Heart right ventricle (tissue), 16 donors: ENCODE measurements around the gene ACSM6. TPM values are rescaled to one million over a fixed set of nuclear protein-coding genes. Genes with fewer than 3 reads are reported as not detected.
"Not testable (repeated sequence)": the region's sequence is repeated elsewhere in the genome, so short reads cannot be mapped to it uniquely, and the experiment has no call there.

Experiments used
- ATAC-seq, 8 donors: fragments of 200-7000 bp; cut with Tn5 transposase; one replicate each; pipeline ENCODE4 v1.9.1; 2020; ENCODE audit warnings: mild to moderate bottlenecking in 8 of 8, moderate library complexity in 8 of 8, moderate number of reproducible peaks in 1 of 8
- DNase-seq, 2 donors: peaks; one replicate each; pipeline ENCODE4 v3.0.0-alpha.2; 2020
- H3K27ac ChIP-seq, 10 donors: fragments of 200-600 bp; sonication (generic) in 2 of 10; one replicate each; pipeline versions ENCODE4 v1.5.0 to v1.8.0; 2020 to 2022; ENCODE audit warnings: mild to moderate bottlenecking in 3 of 10
- H3K27me3 ChIP-seq, 7 donors: fragments of 200-600 bp; one replicate each; pipeline ENCODE4 v1.8.0; 2021 to 2022; ENCODE audit warnings: mild to moderate bottlenecking in 2 of 7
- H3K36me3 ChIP-seq, 9 donors: fragments of 200-600 bp; sonication (generic) in 1 of 9; one replicate each; pipeline versions ENCODE4 v1.5.0 to v1.8.0; 2020 to 2022; ENCODE audit warnings: mild to moderate bottlenecking in 2 of 9
- H3K4me1 ChIP-seq, 9 donors: fragments of 200-600 bp; sonication (generic) in 1 of 9; one replicate each; pipeline versions ENCODE4 v1.5.0 to v1.8.0; 2020 to 2022; ENCODE audit warnings: mild to moderate bottlenecking in 4 of 9
- H3K4me3 ChIP-seq, 10 donors: fragments of 200-600 bp; sonication (generic) in 2 of 10; one replicate each; pipeline versions ENCODE4 v1.5.0 to v1.8.0; 2020 to 2022; ENCODE audit warnings: mild to moderate bottlenecking in 7 of 10, moderate library complexity in 2 of 10
- H3K9me3 ChIP-seq, 11 donors: fragments of 200-600 bp in 10 of 11; sonication (generic) in 2 of 11; one replicate each; pipeline versions ENCODE4 v1.5.0 to v1.8.0; 2013 to 2022; ENCODE audit warnings: mild to moderate bottlenecking in 2 of 11, control low read depth in 1 of 11, moderate library complexity in 1 of 11
- CTCF ChIP-seq, 9 donors: fragments of 200-600 bp; sonication (generic) in 2 of 9; IDR thresholded peaks; one replicate each; pipeline versions ENCODE4 v1.5.0 to v1.8.0; 2021 to 2022; ENCODE audit warnings: antibody characterized with exemption in 9 of 9, mild to moderate bottlenecking in 5 of 9, moderate library complexity in 1 of 9
- WGBS, 2 donors: extraction: QIAGEN DNeasy Blood & Tissue Kit; methylation state at CpG; one replicate each; pipeline ENCODE4 v1.1.7; 2013; ENCODE audit warnings: inconsistent platforms in 1 of 2; 5-methylcytosine and 5-hydroxymethylcytosine counted together
- intact Hi-C, 10 donors: fragments of 100-400 bp; cut with DNase I; formaldehyde crosslinking; loops; one replicate each; pipeline versions ENCODE4 v1.11.1 to v1.14.2; 2022
- polyA plus RNA-seq, 2 donors: library from polyadenylated mRNA; stranded (reverse); fragments of 200-250 nt; gene quantifications; one replicate each; pipeline ENCODE4 v1.2.3, GENCODE V29; 2013
- total RNA-seq, 10 donors: library from RNA; stranded (reverse); fragmentation: NEBNext Ultra II Directional in 3 of 10; extraction: Animal tissue kit (Norgen Biotek cat#: 25700) in 3 of 10; gene quantifications; one replicate each; pipeline versions ENCODE4 v1.2.1 to v1.2.4, GENCODE V29; 2021 to 2023
- donor health status: Arrhythmogenic right ventricular cardiomyopathy.
- donor health status: ischemic (EF 13 %, LVEDD 7.1; RV severe dilation, severe dysfunction).
- donor health status: healthy with polysubstance abuse.
- donor health status: DM: no; HTN: yes; CAD: no.
- donor health status: DM: no; HTN: no; CAD: no.
- donor health status: ischemic (EF 25% LVEDD 6.9; RV normal size, moderate dysfunction).
- donor health status: ischemic (EF 25% LVEDD 5.7; RV mildly dilated, moderate dysfunction).
- donor health status: healthy.
- donor health status: DM: yes; HTN: yes; CAD: no.
- donor health status: Ischemic cardiomyopathy.
- donor health status: ischemic (EF 35%, LVEDD 5.7; RV mildly dilated, moderate dysfunction).
- donor health status: nonischemic (EF 11% LVEDD 7.7; RV severe dilation, severe dysfunction).
- donor health status: DM: yes; HTN: yes; CAD: no.
- donor health status: PGD.
- donor health status: ischemic (EF 29% LVEDD 5.4; RV normal size, mild dysfunction).
- donor health status: nonischemic (EF 23%, LVEDD 6.1; RV moderate dilation, normal function).

Gene ACSM6
- total and polyA plus RNA-seq, 12 donors: not detected

- ATAC-seq (no peak), DNase-seq (no peak)
- no peaks in the 10 kb centered on the region for H3K27me3 ChIP-seq
- no peak for TF ChIP-seq CTCF (IDR thresholded peaks at IDR 0.05)
- no peaks in the 10 kb centered on the region for H3K36me3 ChIP-seq
- whole genome bisulfite sequencing, 2 donors: 47 to 76% methylated on average over 2 of the region's 2 CpGs
- no peak overlapping the region for H3K4me3 ChIP-seq
- peaks cover 0 to 5% (median 0%) of the 10 kb centered on the region in 11 donors for H3K9me3 ChIP-seq
- no peak overlapping the region for H3K27ac ChIP-seq
- intact Hi-C loops: no loop called here
- H3K4me1 ChIP-seq: peaks cover 0 to under 1% (median 0%) of the 10 kb centered on the region in 9 donors
These were observed 31.1 kb downstream of the ACSM6 start for GRCh38 chr10:95225136-95225535.

- ATAC-seq, H3K27me3 ChIP-seq, H3K4me3 ChIP-seq, H3K27ac ChIP-seq, DNase-seq, intact Hi-C loops, H3K4me1 ChIP-seq, H3K9me3 ChIP-seq: not testable (repeated sequence)
- H3K36me3 ChIP-seq: peaks cover 0 to 22% (median 3%) of the 10 kb centered on the region in 9 donors
- 84 to 88% methylated on average over 12 to 14 of the region's 14 CpGs for WGBS, 2 donors
These were observed 35.1 kb downstream of the ACSM6 start for GRCh38 chr10:95228934-95229723.

GRCh38 chr10:95229724-95230627 is 35.9 kb downstream of the ACSM6 start:
- ATAC-seq: peak in 1 of 8 donors; percentile 21

GRCh38 chr10:95230677-95231586 is 36.9 kb downstream of the ACSM6 start:
- ATAC-seq (peak; percentile 44 to 87 (median 74)), DNase-seq (peak in 1 of 2 donors; percentile 56)
- H3K27me3 ChIP-seq, H3K9me3 ChIP-seq, H3K4me1 ChIP-seq: not testable (repeated sequence)
- H3K4me3 ChIP-seq: peak overlapping the region; percentile 22 to 61 (median 50)
- peak overlapping the region in 4 of 10 donors; percentile 21 to 62 (median 58) for H3K27ac ChIP-seq
- intact Hi-C loops: loop anchor here in 1 of 10 donors (10.0 kb wide), 1 partner anchor 46 kb away; no protein-coding TSS in a partner anchor
- peaks cover 0 to 40% (median 21%) of the 10 kb centered on the region in 9 donors for H3K36me3 ChIP-seq
- 35 to 44% methylated on average over 33 to 35 of the region's 36 CpGs for WGBS, 2 donors

More at GRCh38 chr10:95229724-95230627, 35.9 kb downstream of the ACSM6 start:
- DNase-seq: no peak
- Histone ChIP-seq H3K9me3 (no peaks in the 10 kb centered on the region), H3K4me3 (peak overlapping the region in 9 of 10 donors; percentile 22 to 61 (median 52)), H3K27ac (no peak overlapping the region), H3K27me3 (no peaks in the 10 kb centered on the region), H3K4me1 (peaks cover 0 to 9% (median 0%) of the 10 kb centered on the region in 9 donors), H3K36me3 (peaks cover 0 to 31% (median 11%) of the 10 kb centered on the region in 9 donors)
- no peak for TF ChIP-seq CTCF (IDR thresholded peaks at IDR 0.05)
- WGBS, 2 donors: 61% methylated on average over 10 of the region's 10 CpGs
- intact Hi-C loops: loop anchor here in 1 of 10 donors (10.0 kb wide), 1 partner anchor 45 kb away; no protein-coding TSS in a partner anchor
